GM18511 (cell line): Measurements from ENCODE around the gene KCNAB3.

Source experiments
- ATAC-seq: cut with Tn5 transposase; IDR thresholded peaks from one replicate; pipeline ENCODE4 v1.9.1; 2021; ENCODE audit warnings: mild to moderate bottlenecking, moderate library complexity; ENCODE audit not compliant: unreplicated experiment

Gene KCNAB3

DNA sequence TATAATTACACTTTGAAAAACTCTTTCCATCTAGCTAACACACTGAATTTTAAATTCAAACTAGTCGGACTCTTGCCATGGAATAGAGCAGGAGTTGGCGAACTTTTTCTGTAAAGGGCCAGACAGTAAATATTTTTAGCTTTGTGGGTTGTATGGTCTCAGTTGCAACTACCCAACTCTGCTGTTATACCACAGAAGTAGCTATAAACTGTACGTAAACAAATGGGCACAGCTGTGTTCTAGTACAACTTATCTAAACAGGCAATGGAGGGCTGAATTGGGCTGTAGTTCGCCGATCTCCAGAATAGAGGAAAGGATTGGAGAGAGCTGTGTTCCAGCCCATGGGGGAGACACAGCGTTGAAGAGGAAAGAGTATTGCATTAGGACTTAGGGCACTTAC lies 11.1 kb upstream of the KCNAB3 start:
- no peak for ATAC-seq

DNA sequence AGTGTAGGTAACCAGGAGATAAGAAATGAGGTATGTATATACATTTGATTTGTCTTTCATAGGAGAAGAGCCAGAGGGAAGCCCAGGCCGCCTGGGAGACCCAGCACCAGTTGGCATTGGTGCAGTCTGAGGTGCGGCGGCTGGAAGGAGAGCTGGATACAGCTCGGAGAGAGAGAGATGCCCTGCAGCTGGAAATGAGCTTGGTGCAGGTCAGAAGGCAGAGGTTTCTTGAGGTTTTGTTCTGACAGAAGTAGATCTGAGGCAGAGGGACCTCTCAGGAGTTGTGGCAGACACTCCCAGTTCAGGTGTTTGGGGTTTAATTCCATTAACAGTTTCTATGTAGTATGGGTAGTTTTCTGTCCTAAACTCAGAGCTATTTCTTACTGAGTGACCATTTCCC lies 10.4 kb upstream of the KCNAB3 start:
- ATAC-seq: no peak

DNA sequence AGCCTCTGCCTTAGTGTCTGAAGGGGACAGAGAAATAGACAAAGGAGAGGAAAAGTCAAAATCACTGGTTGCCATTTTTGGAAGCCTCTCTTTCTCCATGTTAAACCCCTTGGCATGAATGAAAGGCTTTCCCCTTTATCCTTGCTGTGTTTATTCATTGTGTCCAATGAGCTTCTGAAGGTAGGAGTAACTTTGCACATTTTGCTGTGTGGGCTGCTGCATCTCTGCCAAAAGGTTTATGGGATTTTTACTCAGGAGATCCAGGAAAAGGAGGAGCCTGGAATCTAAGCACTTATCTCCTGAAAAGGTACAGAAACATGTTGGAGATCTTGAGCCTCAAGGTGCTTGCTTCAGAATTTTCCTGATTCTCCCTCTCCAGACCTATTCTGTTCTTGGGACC lies 6.2 kb upstream of the KCNAB3 start:
- ATAC-seq: no peak

DNA sequence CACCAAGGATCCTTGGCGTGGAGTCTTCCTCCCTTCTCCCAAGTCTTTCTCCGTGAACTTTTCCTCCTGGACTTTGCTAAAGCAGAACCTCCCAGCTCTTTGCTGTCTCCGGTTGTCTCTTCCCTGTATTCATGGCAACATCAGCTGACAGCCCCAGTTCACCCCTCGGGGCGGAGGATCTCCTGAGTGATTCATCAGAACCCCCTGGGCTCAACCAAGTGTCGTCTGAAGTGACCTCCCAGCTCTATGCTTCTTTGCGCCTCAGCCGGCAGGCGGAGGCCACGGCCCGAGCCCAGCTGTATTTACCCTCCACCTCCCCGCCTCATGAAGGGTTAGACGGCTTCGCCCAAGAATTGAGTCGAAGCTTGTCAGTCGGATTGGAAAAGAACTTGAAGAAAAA lies 3.3 kb upstream of the KCNAB3 start:
- ATAC-seq: no peak

- peak; percentile 23 for ATAC-seq
Measured at GRCh38 chr17:7932483-7932891, 2.8 kb upstream of the KCNAB3 start.

GRCh38 chr17:7931709-7932482 lies 2.2 kb upstream of the KCNAB3 start, which contains the start of the genes CNTROB and TRAPPC1:
Gene CNTROB, plus strand, starts transcription at chr17:7932206. Its CDS starts 874 bp downstream, at chr17:7933080.
Gene TRAPPC1, minus strand, starts transcription at chr17:7931946. Its CDS starts 117 bp downstream, at chr17:7931829.
- ATAC-seq: peak; percentile 97

- no peak for ATAC-seq
Measured at GRCh38 chr17:7930841-7931631, 1.4 kb upstream of the KCNAB3 start.

DNA sequence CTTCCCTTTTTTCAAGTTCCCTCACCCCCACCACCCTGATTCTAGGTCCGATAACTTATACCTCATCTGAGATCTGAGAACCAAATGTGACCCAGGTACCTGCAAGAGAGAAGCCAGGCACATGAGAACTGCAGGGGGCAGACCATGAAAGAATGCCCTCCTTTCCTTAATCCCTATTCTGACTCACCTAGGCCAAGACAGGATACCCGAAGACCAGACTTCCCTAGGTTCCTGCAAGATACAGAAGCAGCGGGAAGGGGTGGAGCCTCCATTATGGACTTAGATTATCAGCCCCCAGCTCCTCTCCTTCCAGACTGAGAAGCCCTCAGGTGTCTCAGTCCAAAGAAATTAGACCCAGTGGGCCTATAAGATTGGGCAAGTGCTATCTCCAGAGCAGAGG lies 2.1 kb downstream of the KCNAB3 start:
- ATAC-seq: no peak

DNA sequence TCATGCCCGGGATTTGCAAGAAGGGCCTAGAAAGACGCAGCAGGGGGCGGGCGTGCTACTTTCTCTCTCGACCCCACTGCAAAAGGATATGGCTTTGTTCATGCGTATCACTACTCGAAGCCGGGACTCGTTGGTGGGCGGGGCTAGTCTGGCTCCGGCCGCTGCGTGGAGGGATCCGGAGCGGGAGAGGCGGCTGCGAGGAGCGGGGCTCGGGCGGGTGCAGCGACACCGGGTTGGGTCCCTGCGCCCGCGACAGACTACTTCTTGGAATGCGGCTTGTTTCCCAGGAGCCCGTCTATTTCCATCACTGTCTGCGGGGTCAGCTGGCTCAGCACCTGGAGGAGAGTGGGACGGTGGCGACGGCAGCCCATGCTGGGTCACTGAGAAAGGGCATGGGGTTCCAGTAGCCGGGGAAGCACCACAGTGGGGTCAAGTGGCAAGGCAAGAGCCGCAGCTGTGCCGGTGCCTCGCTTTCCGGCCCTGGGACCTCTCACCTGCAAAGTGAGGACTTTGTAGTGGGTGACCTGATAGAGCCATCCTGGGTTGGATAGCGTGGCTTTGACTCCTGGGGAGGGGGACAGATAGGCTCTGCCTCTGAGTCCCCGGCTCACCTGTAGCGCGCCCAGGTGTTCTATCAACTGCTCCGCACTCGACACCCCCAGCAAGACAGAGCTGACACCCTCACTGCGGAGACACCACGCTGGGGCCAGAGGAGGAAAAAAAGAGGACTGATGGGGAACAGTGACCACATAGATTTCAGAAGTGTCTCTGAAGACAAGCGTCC lies 6.6 kb downstream of the KCNAB3 start:
- peak; percentile 48 for ATAC-seq

DNA sequence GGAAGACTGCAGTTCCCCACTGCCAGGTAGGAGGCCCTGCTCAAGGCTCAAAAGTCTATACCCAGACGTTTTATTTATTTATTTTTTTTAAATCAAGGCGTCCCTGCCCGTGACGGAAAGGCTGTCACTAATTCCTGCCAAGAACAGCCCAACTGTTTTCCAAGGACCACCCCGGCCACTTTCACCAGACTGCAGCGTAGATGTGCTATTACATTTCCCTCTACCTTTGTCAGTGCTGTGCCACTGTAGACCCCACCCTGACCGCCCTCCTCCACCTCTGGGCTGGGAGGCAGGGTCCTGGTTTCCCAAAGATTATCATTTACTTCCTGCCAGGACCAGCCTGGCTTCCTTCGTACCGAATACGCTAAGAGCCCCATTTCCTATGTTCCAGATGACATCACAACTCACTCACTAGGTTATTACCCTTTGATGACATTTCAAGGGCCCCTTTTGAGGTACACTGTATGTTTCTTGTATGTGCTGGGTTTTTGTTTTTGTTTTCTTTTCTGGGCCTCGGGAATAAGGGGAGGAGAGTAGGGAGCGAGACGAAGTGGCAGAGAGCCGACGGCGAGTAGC lies 7.3 kb downstream of the KCNAB3 start:
- peak; percentile 11 for ATAC-seq

DNA sequence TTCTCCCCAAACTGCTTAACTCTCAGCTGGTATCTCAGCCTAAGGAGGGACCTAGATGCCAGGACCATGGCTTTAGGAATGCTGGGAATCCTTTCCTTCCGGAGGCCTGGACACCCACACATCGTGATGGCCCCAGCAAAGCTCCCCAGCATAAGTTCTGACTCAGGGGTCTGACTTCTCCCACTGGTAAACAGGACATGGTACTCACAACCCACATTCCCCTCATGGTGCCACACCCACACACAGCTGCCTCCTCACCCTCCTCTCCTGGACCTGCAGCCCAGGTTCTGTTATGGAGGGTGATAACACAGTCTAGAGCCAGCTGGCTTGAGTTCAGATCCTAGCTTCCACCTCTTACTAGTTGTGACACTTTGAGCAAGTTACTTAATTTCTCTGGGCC lies 12.8 kb downstream of the KCNAB3 start:
- no peak for ATAC-seq

DNA sequence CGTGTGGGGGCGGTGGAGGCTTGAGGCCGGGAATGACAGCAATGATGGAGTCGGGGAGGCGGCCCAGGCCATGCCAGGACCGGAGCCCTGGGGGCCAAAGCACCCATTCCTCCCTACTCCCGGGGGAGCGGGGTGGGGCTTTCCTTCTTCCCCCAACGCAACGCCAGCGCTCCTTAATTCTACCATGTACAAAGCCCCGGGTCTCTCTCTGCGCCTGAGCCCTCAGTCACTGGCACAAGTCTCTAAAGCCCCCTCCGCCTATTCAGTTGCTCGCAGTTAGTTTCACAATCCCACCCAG lies 13.3 kb downstream of the KCNAB3 start:
- ATAC-seq: no peak

GRCh38 chr17:7915611-7916384 lies 13.9 kb downstream of the KCNAB3 start, which contains the start of gene RNF227:
Gene RNF227, minus strand, starts transcription at chr17:7916289. Its CDS starts 94 bp downstream, at chr17:7916195.
- peak; percentile 85 for ATAC-seq

DNA sequence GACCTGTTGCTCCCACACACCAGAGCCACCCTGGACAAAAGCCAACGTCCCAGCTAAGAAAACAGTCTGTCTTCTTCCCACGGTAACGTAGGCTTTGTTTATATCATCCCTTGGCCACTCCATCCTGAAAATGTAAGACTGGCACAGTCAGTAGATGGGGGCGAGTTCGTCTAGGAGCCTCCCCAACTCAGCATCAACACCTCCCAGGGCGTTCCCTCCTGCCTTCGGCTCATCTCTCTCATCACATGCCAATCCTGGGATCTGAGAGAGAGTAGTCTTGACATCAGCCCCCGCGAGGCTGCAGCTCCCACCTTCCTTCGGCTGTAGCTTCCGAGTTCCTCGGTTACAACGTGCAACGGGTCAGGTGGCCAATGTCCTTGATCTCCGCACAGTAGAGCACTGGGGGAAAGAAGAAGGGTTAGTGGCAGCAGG lies 14.5 kb downstream of the KCNAB3 start:
- no peak for ATAC-seq

DNA sequence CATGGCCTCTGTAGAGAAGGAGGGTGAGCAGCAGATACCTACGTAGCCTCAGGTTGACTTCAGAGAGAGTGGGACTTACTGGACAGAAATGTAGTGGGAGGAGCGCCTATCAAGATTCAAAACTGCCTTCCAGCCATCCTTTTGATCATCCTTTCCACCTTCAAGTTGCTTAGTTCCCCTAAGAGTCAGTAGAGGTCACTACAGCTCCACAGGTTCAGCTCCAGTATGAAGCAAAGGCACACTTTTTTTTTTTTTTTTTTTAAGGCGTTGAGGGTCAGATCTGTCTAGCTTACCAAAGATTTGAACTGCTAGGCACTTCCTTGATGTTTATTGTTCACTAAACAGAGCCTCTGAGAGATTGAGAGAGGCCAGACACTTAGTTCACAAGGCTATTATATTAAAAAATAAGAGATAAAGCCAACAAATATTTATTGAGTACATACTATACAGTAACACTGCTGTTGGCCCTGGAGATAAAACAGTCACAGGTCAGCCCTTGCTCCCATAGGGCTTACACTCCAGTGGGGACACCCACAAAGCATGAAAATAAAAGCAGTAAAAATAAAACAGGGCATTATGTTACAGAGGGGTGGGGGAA lies 16.6 kb downstream of the KCNAB3 start:
- ATAC-seq: no peak

GRCh38 chr17:7911116-7911515 lies 18.5 kb downstream of the KCNAB3 start:
- ATAC-seq: no peak

GRCh38 chr17:7910711-7911110 lies 18.9 kb downstream of the KCNAB3 start:
- no peak for ATAC-seq

GRCh38 chr17:7910281-7910680 lies 19.4 kb downstream of the KCNAB3 start:
- no peak for ATAC-seq

GRCh38 chr17:7909089-7909488 lies 20.6 kb downstream of the KCNAB3 start:
- no peak for ATAC-seq
